ENCODE results near the gene SLC35G3. TPM values are rescaled to one million over a fixed set of nuclear protein-coding genes. Genes with fewer than 3 reads are reported as not detected.

Gene SLC35G3
- total and polyA plus RNA-seq, 2 of the 8 experiments (the other 6 are each of a cell fraction or from before 2014, with no cell fraction given): not detected

DNA sequence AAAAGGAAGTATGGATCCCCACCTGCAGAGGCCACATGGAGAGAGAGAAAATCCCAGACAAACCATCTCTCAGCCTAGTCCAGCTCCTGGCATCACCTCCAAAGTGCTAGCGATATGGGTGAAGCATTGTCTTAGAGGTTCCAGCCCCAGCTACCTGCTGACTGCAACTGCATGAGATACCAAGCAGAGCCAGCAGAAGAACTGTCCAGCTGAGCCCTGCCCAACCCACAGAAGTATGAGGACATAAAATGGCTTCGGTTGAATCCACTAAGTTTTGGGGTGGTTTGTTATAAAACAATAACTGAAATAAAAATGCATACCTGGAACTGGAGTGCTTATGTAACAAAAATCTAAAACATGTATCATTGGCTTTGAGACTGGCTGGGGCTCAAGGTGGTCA is 28.3 kb upstream of the SLC35G3 start:
- H3K4me1 ChIP-seq (replicated peaks in 1 of 4; ENCODE audit: control insufficient read depth in 3 of 4, insufficient read depth in 4 of 4, low read length in 3 of 4): no peaks in the 10 kb centered on the region
- TF ChIP-seq EZH2 (IDR thresholded peaks at IDR 0.05; ENCODE audit: low read depth, low read length, severe bottlenecking) (no peak), FOSL1 (IDR thresholded peaks at IDR 0.05; ENCODE audit: insufficient read depth, low read depth, low read length) (no peak)
- DNase-seq (ENCODE audit: low read depth in 1 of 2, low spot score in 2 of 2): no peak
- no peak overlapping the region for H3K23ac ChIP-seq (ENCODE audit: insufficient read length)
- no peak overlapping the region for H3K56ac ChIP-seq (replicated peaks; ENCODE audit: insufficient read length, low read depth, low read length)
- no peak overlapping the region for H3K27ac ChIP-seq (ENCODE audit: low read depth, low read length)
- CTCF ChIA-PET (ENCODE audit: partially characterized antibody): no interaction called here
- H3K18ac ChIP-seq (ENCODE audit: extremely low read depth, low read length): no peak overlapping the region
- H3K4ac ChIP-seq (replicated peaks; ENCODE audit: insufficient read length, low read depth, low read length): no peak overlapping the region
- H3K14ac ChIP-seq (ENCODE audit: insufficient read length): no peak overlapping the region
- H3K79me1 ChIP-seq (ENCODE audit: low read depth, low read length): no peaks in the 10 kb centered on the region
- no peak overlapping the region for H3K9ac ChIP-seq (replicated peaks in 1 of 4; ENCODE audit: extremely low read depth in 1 of 4, low read depth in 3 of 4, low read length in 3 of 4)
- H3K4me2 ChIP-seq (ENCODE audit: insufficient read depth in 1 of 2, low read depth in 2 of 2, low read length in 2 of 2): no peak overlapping the region
- H2BK5ac ChIP-seq (ENCODE audit: low read depth, low read length): no peak overlapping the region
- H4K5ac ChIP-seq (ENCODE audit: insufficient read length, low read depth, low read length): no peak overlapping the region
- POLR2A ChIA-PET (ENCODE audit: partially characterized antibody): no interaction called here
- no peak overlapping the region for H2BK120ac ChIP-seq (replicated peaks; ENCODE audit: low read depth, low read length)
- no peaks in the 10 kb centered on the region for H3K79me2 ChIP-seq (ENCODE audit: control insufficient read depth in 1 of 2, insufficient read depth in 2 of 2, low read length in 2 of 2)
- FAIRE-seq: no peak
- no peak overlapping the region for H4K91ac ChIP-seq (replicated peaks; ENCODE audit: insufficient read length, low read length)
- H3K23me2 ChIP-seq (ENCODE audit: low read depth, low read length): no peaks in the 10 kb centered on the region
- H2AFZ ChIP-seq (ENCODE audit: low read length): no peak overlapping the region
- no peaks in the 10 kb centered on the region for H4K20me1 ChIP-seq (replicated peaks in 1 of 2; ENCODE audit: control insufficient read depth in 1 of 2, insufficient read depth in 2 of 2, low read length in 2 of 2)
- no peak overlapping the region for H2AK5ac ChIP-seq (ENCODE audit: low read depth, low read length)
- peak overlapping the region; percentile 57; the same call in 1 of the 2 replicates for H4K8ac ChIP-seq (ENCODE audit: extremely low read depth, insufficient read depth, low read length)
- no peaks in the 10 kb centered on the region for H3K27me3 ChIP-seq (replicated peaks in 1 of 4; ENCODE audit: control insufficient read depth in 3 of 4, extremely low read depth in 1 of 4, insufficient read depth in 3 of 4, low read length in 3 of 4)
- no peak overlapping the region for H2BK12ac ChIP-seq (ENCODE audit: low read depth, low read length)
- WGBS, 2 experiments (ENCODE audit: extremely low coverage in 1 of 2, insufficient coverage in 1 of 2, insufficient read length in 1 of 2, insufficient replicate concordance in 2 of 2, low coverage in 1 of 2, low lambda C conversion rate in 2 of 2, missing lambda C conversion rate in 1 of 2): 85% methylated on average over 2 of the region's 2 CpGs; no CpG with 5 or more reads in 1 of the 2 experiments
- no peak overlapping the region for H2BK15ac ChIP-seq (ENCODE audit: low read length)
- no peak overlapping the region for H2BK20ac ChIP-seq (ENCODE audit: low read length)
- no peak overlapping the region for H3K4me3 ChIP-seq (ENCODE audit: extremely low read depth in 1 of 4, insufficient read depth in 2 of 4, low read depth in 3 of 4, low read length in 4 of 4)
- H3K9me3 ChIP-seq (ENCODE audit: insufficient read depth in 2 of 2, low read depth in 1 of 2, low read length in 1 of 2): peaks cover 0 to 6% of the 10 kb centered on the region in 2 experiments; a peak in 1 of 4 replicates
- no peaks in the 10 kb centered on the region for H3K36me3 ChIP-seq (ENCODE audit: control insufficient read depth in 2 of 4, insufficient read depth in 4 of 4, low read length in 3 of 4)
